Measurements from ENCODE around the gene HOXC9. TPM values are rescaled to one million over a fixed set of nuclear protein-coding genes. Genes with fewer than 3 reads are reported as not detected.

The HOXC9 gene
- total RNA-seq, 1 donor from 2014 or later, result not detected

DNA sequence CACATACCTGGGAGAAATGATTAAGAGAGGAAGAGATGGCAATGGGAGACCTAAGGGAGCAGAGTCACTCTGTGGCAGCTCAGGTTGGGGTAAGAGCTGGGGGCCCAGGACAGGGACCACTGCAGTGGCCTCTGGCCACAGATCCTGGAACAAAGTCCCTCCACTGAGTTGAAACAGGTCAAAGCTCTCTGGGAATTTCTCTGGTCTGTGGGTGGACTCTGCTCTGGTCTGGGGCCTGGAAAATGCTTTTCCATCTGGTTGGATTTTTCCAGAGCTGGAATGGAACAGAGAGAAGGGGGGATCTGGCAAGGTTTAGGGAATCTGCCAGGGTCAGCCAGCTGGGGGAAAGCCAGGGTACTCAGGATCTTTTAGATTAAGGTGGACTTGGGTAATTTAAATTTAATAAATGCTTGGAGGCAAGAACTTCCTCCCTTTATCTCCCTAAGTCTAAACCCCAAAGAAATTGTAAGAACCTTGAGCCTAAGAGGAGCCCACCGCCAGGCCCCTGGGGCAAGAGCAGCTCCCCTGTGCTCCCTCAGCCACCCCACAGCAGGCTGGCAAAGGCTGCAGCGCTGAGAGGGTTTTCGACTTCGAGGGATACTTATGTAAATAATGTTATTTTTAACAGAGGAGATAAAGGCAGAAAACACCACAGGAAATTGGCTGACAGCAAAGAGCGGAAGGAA lies 11.3 kb upstream of the HOXC9 start:
- DNase-seq (ENCODE audit: low read depth in 2 of 2), result no peak

DNA sequence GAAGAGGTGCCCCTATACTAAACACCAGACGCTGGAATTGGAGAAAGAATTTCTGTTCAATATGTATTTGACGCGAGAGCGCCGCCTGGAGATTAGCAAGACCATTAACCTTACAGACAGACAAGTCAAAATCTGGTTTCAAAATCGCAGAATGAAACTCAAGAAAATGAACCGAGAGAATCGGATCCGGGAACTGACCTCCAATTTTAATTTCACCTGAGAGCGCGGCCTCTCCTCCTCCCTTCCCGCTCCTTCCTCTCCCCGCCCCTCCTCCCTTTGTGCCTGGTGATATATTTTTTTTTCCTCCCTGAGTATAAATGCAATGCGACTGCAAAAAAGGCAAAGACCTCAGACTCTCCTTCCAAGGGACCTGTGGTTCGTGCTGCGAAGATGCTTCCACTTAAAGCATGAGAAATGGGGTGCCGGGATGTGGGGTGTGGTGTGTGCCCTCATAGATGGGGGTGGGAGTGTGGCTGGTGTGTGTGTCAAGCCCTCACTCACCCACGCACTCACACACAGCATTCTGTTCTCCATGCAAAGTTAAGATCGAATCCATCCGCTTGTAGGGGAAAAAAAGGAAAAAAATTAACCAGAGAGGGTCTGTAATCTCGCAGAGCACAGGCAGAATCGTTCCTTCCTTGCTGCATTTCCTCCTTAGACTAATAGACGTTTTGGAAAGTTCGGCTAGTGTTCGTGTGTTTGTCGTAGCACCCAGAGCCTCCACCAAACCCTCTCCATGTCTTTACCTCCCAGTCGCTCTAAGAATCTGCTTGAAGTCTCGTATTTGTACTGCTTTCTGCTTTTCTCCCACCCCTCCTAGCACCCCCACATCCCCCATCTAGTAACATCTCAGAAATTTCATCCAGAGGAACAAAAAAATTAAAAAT lies 10.5 kb upstream of the HOXC9 start:
- DNase-seq (ENCODE audit: low read depth in 2 of 2), result peak; percentile 26 to 64

- no peak for DNase-seq (ENCODE audit: low read depth in 2 of 2)
These were observed 9.5 kb upstream of the HOXC9 start for GRCh38 chr12:53990311-53991076.

DNA sequence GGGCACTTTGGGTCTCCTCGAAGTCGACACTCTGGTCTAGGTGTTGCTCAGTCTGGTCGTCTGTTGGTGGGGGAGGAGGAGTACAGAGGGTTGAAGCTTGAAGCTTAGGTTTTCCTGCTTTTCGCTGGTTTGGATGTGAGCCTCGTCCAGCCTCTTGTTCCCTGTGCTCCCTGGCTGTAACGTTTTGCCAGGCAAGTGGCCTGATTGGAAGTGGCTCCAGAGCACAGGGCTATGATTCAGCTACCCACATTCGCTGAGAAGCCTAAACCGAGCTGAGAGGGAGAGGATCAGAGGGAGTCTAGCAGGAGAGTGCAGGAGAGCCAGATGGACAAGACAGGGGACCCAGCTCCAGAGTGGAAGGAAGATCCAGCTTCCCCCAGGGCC lies 8.9 kb upstream of the HOXC9 start:
- no peak for DNase-seq (ENCODE audit: low read depth in 2 of 2)

- DNase-seq (ENCODE audit: low read depth in 2 of 2), result no peak
These were observed 7.5 kb upstream of the HOXC9 start for GRCh38 chr12:53992377-53992889.

DNA sequence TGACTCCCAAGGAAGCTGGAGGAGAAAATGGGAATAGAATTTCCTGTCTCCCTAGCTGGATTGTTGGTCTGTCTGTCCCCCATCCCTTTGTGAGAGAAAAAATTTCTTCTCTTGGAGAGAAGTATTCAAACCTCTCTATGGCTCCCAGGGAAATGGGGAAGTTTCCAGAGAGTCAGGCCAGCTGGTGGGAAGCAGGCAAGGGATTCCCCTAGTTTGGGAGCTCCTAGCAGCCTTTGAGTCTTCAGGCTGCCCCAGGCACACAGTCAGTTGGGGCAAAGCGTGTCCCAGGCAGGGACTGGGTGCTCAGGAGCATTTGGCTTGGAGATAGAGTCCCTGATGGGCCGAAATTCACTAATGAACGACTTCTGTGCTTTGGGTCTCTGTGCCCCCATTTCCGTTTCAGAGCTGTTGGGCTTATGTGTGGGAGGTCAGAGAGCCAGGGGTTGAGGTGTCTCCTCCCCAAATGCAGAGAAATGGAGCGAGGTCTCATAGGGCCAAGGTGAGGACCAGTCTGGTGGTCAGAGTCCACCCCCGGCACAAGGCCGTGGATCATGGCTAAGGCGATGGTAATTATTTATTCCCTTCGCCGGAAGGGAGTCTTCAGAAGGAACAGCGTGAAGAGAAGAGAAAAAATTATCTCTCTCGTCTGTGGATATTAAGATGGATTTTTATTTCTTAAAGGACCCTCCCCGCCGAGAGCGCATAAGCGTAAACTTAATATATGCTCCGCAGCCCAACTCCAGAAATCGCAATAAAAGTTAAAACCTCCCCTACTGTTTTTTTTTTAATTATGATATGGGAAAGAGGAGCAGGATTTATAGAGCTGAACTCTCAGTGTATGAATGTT lies 6.6 kb upstream of the HOXC9 start:
- DNase-seq (ENCODE audit: low read depth in 2 of 2), result no peak

DNA sequence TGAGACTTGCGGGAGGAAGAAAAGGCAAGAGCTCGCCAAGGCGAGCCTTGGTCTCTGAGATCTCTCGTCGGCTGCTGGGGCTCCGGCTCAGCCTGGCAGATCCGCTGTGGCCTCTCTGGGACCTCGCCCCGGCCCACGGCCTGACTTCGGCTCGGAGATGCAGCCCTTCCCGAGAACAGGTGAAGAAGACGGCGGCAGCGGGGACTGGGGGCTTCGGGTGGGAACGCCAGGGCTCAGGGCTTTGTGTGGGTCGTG lies 6.0 kb upstream of the HOXC9 start:
- DNase-seq (ENCODE audit: low read depth in 2 of 2), result no peak

DNA sequence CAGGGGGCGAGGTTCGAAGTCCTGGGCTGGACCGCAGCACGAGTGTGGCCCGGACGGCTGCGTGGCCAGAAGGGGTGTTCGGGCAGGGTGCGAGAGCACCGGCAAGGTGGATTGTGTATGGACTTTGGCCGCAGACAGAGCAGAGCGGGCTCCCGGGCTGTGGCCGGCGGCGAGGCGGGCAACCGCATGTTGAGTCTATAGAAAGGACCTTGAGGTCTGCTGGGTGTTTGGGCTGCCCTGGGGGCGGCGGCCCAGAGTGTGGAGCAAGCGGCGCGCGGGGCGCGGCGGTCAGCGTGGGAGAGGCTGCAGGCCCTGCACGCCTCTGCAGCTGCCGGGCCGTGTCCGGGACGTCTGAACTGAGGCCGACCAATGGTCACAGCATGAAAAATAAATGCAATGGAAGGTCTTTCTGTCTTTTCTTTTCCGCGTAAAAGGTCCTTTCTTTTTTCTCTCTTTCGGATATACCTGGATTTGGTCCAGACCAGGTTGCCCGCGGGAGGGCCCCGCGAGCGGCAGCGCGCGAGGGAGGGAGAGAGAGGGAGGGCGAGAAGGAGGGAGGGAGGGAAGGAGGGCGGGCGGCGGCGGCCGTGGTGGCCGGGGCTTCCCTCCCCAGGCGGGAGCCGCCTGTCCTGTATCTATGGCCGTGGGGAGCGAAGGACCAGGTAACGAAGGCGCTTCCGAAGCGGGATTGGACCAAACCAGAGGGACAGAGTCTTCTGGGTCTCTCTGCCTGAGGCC lies 5.5 kb upstream of the HOXC9 start:
- DNase-seq (ENCODE audit: low read depth in 2 of 2), result no peak

DNA sequence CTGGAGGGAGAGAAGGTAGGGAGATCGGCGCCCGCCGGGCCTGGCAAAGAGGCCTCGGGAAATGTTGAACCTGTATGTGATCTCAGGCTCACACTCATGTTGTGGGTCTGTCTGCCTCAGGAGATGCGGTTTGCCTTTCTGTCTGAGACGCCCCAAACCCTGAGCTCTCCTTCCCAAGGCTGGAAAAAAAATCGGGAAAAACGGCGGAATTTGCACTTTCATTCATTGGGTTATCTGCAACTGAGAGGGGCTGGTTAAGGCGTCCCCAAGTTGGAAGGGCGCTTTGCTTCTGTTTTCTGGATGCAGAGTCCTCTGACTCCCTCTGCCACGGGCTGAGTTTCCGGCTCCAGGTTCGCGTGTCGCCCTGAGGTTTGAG lies 5.0 kb upstream of the HOXC9 start:
- no peak for DNase-seq (ENCODE audit: low read depth in 2 of 2)

GRCh38 chr12:53995378-53996239 lies 4.4 kb upstream of the HOXC9 start:
- peak; percentile 25 to 33 for DNase-seq (ENCODE audit: low read depth in 2 of 2)

- DNase-seq (ENCODE audit: low read depth in 2 of 2), result no peak
These were observed 3.4 kb upstream of the HOXC9 start for GRCh38 chr12:53996240-53997203.

- no peak for DNase-seq (ENCODE audit: low read depth in 2 of 2)
These were observed 2.5 kb upstream of the HOXC9 start for GRCh38 chr12:53997204-53998109.

DNA sequence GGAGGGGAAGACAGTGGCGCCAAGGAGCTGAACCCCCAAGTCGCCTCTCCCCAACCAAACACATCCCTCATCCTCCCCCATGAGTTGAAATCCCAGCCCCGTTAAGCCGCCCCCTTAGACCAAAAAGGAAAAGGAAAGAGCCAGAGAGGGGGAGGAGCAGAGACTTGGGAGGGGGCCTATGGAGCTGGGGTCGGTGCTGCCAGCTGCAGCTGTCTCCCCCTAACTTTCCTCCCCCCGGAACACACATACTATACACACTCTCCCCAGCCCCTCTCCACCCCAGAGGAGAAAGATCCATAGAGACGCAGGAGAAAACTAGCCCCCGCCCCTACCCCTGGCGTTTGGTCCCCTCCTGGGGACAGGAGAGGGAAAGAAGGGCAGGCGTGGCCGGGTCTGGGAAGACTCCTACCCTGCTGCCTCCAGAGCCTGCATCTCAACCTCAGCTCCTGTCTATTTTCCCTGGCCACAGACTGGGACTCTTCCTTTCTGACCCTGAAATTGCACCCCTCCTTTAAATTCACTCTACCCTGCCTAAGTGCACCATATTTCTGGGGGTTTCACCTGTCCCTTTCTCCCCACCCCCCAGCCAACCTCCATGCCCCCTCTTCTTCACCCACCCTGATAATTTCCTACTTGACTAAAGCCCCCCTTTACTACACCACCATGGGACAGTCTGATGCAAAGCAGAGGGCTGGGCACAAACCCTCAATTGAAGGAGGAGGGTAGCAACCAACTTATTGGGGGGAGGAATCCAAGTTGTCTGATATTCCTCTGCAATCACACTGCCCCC lies 1.7 kb upstream of the HOXC9 start:
- no peak for DNase-seq (ENCODE audit: low read depth in 2 of 2)

DNA sequence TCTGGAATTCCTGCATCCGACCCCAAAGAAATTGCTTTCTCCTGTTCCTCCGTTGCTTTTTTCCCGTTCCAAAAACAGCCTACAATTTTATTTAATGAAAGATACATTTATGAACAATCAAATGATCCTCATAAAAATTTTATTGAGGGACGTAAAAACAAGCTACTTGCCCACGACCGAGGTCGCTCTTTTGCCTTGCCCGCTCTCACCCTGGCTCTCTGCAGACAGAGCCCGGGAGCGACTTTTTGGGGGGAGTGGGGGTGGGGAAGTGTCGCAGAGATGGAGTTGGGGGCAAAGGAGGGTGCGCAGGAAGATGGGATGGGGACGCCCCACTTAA lies 1.1 kb upstream of the HOXC9 start:
- DNase-seq (ENCODE audit: low read depth in 2 of 2), result no peak

DNA sequence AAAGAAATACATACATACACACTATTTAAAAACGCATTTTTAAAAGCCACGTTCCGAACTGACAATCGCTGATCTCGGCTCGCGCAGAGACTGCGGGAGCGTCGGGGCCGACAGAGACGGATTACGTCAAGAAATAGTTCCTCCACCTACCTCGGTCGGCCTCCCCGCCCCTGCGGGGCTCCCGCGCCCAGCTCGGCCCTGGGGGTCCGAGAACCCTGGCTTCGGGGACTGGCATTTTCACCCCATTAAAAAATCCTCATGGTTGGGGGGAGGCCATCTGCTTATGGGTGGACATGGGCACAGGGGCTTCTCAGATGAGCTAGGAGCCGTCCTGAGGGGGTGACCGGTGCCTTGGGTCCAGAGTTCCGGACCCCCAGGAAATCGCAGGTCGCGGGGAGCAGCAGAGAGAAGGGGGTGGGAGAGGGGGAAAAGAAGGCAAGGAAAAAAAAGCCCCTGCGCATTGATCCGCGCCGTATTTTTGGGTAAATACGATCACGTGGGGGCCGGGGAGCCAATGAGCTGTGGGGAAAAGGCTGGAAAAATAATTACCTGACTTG lies 324 bp upstream of the HOXC9 start:
- DNase-seq (ENCODE audit: low read depth in 2 of 2), result peak in 1 of 2 donors; percentile 31
